HEK293 (cell line): ENCODE measurements around the gene RNF225.
"Not testable (repeated sequence)": the region's sequence is repeated elsewhere in the genome, so short reads cannot be mapped to it uniquely, and the experiment has no call there.

Experiments
- CTCF ChIA-PET: fragments of 350-600 bp; formaldehyde crosslinking; extraction: SDS; loops from one replicate; lab custom pipeline; 2021; ENCODE audit warnings: antibody characterized with exemption; lab: Yijun Ruan, JAX
- POLR2A ChIA-PET: fragments of 300-600 bp; formaldehyde crosslinking; extraction: SDS; loops from one replicate; lab custom pipeline; 2020; ENCODE audit warnings: antibody characterized with exemption, inconsistent platforms; lab: Yijun Ruan, JAX
- H3K27ac ChIP-seq: fragments of 200-500 bp; sonication (Bioruptor generic); 2 replicates; pipeline ENCODE4 v1.5.1; 2014; ENCODE audit warnings: low read depth, low read length, control low read depth, inconsistent platforms; ENCODE audit errors: extremely low read depth
- H3K36me3 ChIP-seq, 2 experiments: fragments of 200-500 bp in 1 of 2; sonication (Bioruptor generic) in 1 of 2; 1 replicate in 1 of 2; 2 replicates in 1 of 2; pipeline ENCODE4 v1.5.1; 2014 to 2017; ENCODE audit warnings: inconsistent platforms in 2 of 2, low read length in 2 of 2; ENCODE audit not compliant: control insufficient read depth in 2 of 2, insufficient read depth in 1 of 2
- H3K4me1 ChIP-seq: fragments of 200-500 bp; sonication (Bioruptor generic); 2 replicates; pipeline ENCODE4 v1.5.1; 2014; ENCODE audit warnings: mild to moderate bottlenecking, low read length, inconsistent platforms; ENCODE audit not compliant: control insufficient read depth, insufficient read depth
- H3K4me3 ChIP-seq: 2 replicates; pipeline ENCODE4 v1.5.1; 2011; ENCODE audit warnings: low read depth, mild to moderate bottlenecking, control low read depth, low read length, moderate library complexity
- H3K9me3 ChIP-seq: fragments of 200-500 bp; sonication (Bioruptor generic); 2 replicates; pipeline ENCODE4 v1.5.1; 2014; ENCODE audit warnings: low read depth, low read length, inconsistent platforms; ENCODE audit not compliant: control insufficient read depth, insufficient read depth
- CTCF ChIP-seq: fragments of 450-650 bp; formaldehyde crosslinking; IDR thresholded peaks from 2 replicates; pipeline ENCODE4 v1.5.1; 2016; ENCODE audit warnings: missing biosample characterization, missing genetic modification characterization
- GLIS1 ChIP-seq: fragments of 450-650 bp; formaldehyde crosslinking; IDR thresholded peaks from 2 replicates; pipeline ENCODE4 v1.5.1; 2016; ENCODE audit warnings: missing biosample characterization, missing genetic modification characterization
- HOXD13 ChIP-seq: sonication (generic); formaldehyde crosslinking; IDR thresholded peaks from 2 replicates; pipeline ENCODE4 v1.8.0; 2022; ENCODE audit warnings: missing genetic modification reagents, borderline replicate concordance
- KLF10 ChIP-seq: fragments of 450-650 bp; IDR thresholded peaks from 2 replicates; pipeline ENCODE4 v1.5.1; 2018; ENCODE audit warnings: missing biosample characterization, mild to moderate bottlenecking, missing genetic modification characterization
- SCRT2 ChIP-seq: fragments of 450-650 bp; formaldehyde crosslinking; IDR thresholded peaks from 2 replicates; pipeline ENCODE4 v1.5.1; 2016; ENCODE audit warnings: missing biosample characterization, missing genetic modification characterization
- ZBTB11 ChIP-seq: fragments of 450-650 bp; formaldehyde crosslinking; conservative IDR thresholded peaks from 2 replicates; pipeline ENCODE4 v1.5.1; 2016; ENCODE audit warnings: low read depth, missing biosample characterization, missing genetic modification characterization
- ZBTB17 ChIP-seq: fragments of 450-650 bp; formaldehyde crosslinking; IDR thresholded peaks from 2 replicates; pipeline ENCODE4 v1.5.1; 2016; ENCODE audit warnings: missing biosample characterization, missing genetic modification characterization
- ZBTB20 ChIP-seq: fragments of 450-650 bp; formaldehyde crosslinking; IDR thresholded peaks from 2 replicates; pipeline ENCODE4 v1.5.1; 2016; ENCODE audit warnings: missing biosample characterization, missing genetic modification characterization
- ZBTB8A ChIP-seq: fragments of 450-650 bp; formaldehyde crosslinking; IDR thresholded peaks from 2 replicates; pipeline ENCODE4 v1.5.1; 2016; ENCODE audit warnings: missing biosample characterization, missing genetic modification characterization
- ZNF155 ChIP-seq: fragments of 450-650 bp; formaldehyde crosslinking; IDR thresholded peaks from 2 replicates; pipeline ENCODE4 v1.5.1; 2016; ENCODE audit warnings: missing biosample characterization, missing genetic modification characterization
- ZNF335 ChIP-seq: fragments of 450-650 bp; formaldehyde crosslinking; conservative IDR thresholded peaks from 2 replicates; pipeline ENCODE4 v1.5.1; 2016; ENCODE audit warnings: missing biosample characterization, missing genetic modification characterization
- ZNF362 ChIP-seq: fragments of 450-650 bp; formaldehyde crosslinking; IDR thresholded peaks from 2 replicates; pipeline ENCODE4 v1.5.1; 2016; ENCODE audit warnings: missing biosample characterization, missing genetic modification characterization
- ZNF366 ChIP-seq: fragments of 450-650 bp; formaldehyde crosslinking; conservative IDR thresholded peaks from 2 replicates; pipeline ENCODE4 v1.5.1; 2016; ENCODE audit warnings: missing biosample characterization, missing genetic modification characterization
- ZNF501 ChIP-seq: fragments of 450-650 bp; formaldehyde crosslinking; IDR thresholded peaks from 2 replicates; pipeline ENCODE4 v1.5.1; 2016; ENCODE audit warnings: missing biosample characterization, missing genetic modification characterization
- ZNF600 ChIP-seq: fragments of 450-650 bp; formaldehyde crosslinking; IDR thresholded peaks from 2 replicates; pipeline ENCODE4 v1.5.1; 2016; ENCODE audit warnings: missing biosample characterization, missing genetic modification characterization
- ZNF645 ChIP-seq: fragments of 450-650 bp; formaldehyde crosslinking; IDR thresholded peaks from 2 replicates; pipeline ENCODE4; 2016; ENCODE audit warnings: missing biosample characterization, missing genetic modification characterization
- ZNF747 ChIP-seq: fragments of 450-650 bp; formaldehyde crosslinking; IDR thresholded peaks from 2 replicates; pipeline ENCODE4 v1.5.1; 2016; ENCODE audit warnings: missing biosample characterization, missing genetic modification characterization
- TF ChIP-seq, protein P1 (sequence below): fragments of 450-650 bp; formaldehyde crosslinking; IDR thresholded peaks from 2 replicates; pipeline ENCODE4 v1.5.1; 2016; ENCODE audit warnings: missing biosample characterization, missing genetic modification characterization
- TF ChIP-seq, protein P2 (sequence below): fragments of 450-650 bp; formaldehyde crosslinking; IDR thresholded peaks from 2 replicates; pipeline ENCODE4 v1.5.1; 2016; ENCODE audit warnings: missing biosample characterization, missing genetic modification characterization

Gene RNF225

GRCh38 chr19:58346961-58347929 is 48.2 kb upstream of the RNF225 start (continued):
- TF ChIP-seq, protein P1, sequence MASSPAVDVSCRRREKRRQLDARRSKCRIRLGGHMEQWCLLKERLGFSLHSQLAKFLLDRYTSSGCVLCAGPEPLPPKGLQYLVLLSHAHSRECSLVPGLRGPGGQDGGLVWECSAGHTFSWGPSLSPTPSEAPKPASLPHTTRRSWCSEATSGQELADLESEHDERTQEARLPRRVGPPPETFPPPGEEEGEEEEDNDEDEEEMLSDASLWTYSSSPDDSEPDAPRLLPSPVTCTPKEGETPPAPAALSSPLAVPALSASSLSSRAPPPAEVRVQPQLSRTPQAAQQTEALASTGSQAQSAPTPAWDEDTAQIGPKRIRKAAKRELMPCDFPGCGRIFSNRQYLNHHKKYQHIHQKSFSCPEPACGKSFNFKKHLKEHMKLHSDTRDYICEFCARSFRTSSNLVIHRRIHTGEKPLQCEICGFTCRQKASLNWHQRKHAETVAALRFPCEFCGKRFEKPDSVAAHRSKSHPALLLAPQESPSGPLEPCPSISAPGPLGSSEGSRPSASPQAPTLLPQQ: peak; percentile 71; the same call in 1 of the 2 replicates
- TF ChIP-seq ZNF747 (tag by site-specific recombination): no peak
- TF ChIP-seq ZNF501 (tag by site-specific recombination): 0 out of 2 replicates have a peak, but pooled peaks have one; percentile 27
- 0 out of 2 replicates have a peak, but pooled peaks have one; percentile 18 for TF ChIP-seq ZNF366 (tag by site-specific recombination)
- no peak for TF ChIP-seq ZNF645 (tag by site-specific recombination)
- peak; percentile 53; the same call in 1 of the 2 replicates for TF ChIP-seq KLF10
- no peak for TF ChIP-seq CTCF (tag by site-specific recombination)
- TF ChIP-seq ZNF155: no peak
- TF ChIP-seq HOXD13 (CRISPR knock-in tag): no peak
- TF ChIP-seq SCRT2: peak; percentile 66; the same call in 1 of the 2 replicates
- TF ChIP-seq ZBTB8A (tag by site-specific recombination): peak; percentile 96

DNA sequence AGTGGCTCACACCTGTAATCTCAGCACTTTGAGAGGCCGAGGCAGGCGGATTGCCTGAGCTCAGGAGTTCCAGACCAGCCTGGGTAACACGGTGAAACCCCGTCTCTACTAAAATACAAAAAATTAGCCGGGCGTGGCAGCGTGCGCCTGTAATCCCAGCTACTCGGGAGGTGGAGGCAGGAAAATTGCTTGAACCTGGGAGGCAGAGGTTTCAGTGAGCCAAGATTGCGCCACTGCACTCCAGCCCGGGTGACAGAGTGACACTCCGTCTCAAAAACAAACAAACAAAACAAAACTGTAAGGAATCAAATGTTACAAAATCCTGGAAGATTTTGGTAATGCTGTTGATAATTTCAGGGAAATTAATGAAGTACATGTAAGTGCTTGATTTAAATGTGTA is 47.4 kb upstream of the RNF225 start:
- POLR2A ChIA-PET: interaction anchor here (0.6 to 3.0 kb wide), 9 partner anchors 15 to 1064 kb away, joined by 3 to 29 read pairs (median 6); partner anchors contain the start of genes ZBTB45, ZNF497, ZNF584 and ZNF8
- H3K4me3 ChIP-seq: peak overlapping the region; percentile 79
- not testable (repeated sequence) for H3K36me3 ChIP-seq
- CTCF ChIA-PET: interaction anchor here (0.6 to 1.6 kb wide), 5 partner anchors 15 to 227 kb away, joined by 3 to 9 read pairs (median 3); partner anchors contain the start of genes ZBTB45 and ZNF497
- TF ChIP-seq ZBTB17 (tag by site-specific recombination) (peak; percentile 47; the same call in 1 of the 2 replicates), ZNF335 (tag by site-specific recombination) (peak; percentile 64), ZNF362 (tag by site-specific recombination) (peak; percentile 39; the same call in 1 of the 2 replicates), GLIS1 (tag by site-specific recombination) (peak; percentile 41; the same call in 1 of the 2 replicates), ZNF366 (tag by site-specific recombination) (0 out of 2 replicates have a peak, but pooled peaks have one; percentile 7), ZNF600 (peak; percentile 30; the same call in 1 of the 2 replicates), ZBTB20 (tag by site-specific recombination) (0 out of 2 replicates have a peak, but pooled peaks have one; percentile 64), ZBTB11 (tag by site-specific recombination) (0 out of 2 replicates have a peak, but pooled peaks have one; percentile 7)
- TF ChIP-seq, protein P2, sequence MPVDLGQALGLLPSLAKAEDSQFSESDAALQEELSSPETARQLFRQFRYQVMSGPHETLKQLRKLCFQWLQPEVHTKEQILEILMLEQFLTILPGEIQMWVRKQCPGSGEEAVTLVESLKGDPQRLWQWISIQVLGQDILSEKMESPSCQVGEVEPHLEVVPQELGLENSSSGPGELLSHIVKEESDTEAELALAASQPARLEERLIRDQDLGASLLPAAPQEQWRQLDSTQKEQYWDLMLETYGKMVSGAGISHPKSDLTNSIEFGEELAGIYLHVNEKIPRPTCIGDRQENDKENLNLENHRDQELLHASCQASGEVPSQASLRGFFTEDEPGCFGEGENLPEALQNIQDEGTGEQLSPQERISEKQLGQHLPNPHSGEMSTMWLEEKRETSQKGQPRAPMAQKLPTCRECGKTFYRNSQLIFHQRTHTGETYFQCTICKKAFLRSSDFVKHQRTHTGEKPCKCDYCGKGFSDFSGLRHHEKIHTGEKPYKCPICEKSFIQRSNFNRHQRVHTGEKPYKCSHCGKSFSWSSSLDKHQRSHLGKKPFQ (tag by site-specific recombination): 0 out of 2 replicates have a peak, but pooled peaks have one; percentile 9
- TF ChIP-seq, all 188 proteins: peak for 9; not testable (repeated sequence) for 179
- H3K9me3 ChIP-seq, H3K4me1 ChIP-seq: not testable (repeated sequence)
- peak overlapping the region; percentile 34; the same call in 1 of the 2 replicates for H3K27ac ChIP-seq
